ENCODE data around the gene BRF1. TPM values are rescaled to one million over a fixed set of nuclear protein-coding genes. Genes with fewer than 3 reads are reported as not detected.
"Not testable (repeated sequence)": the region's sequence is repeated elsewhere in the genome, so short reads cannot be mapped to it uniquely, and the experiment has no call there.

The BRF1 gene
- total and polyA plus RNA-seq, 5 experiments from 2014 or later, result 7.1 to 63.5 (median 10.9) TPM

- no peaks in the 10 kb centered on the region for H3K27me3 Mint-ChIP-seq
- POLR2A ChIA-PET, result no interaction called here
- peaks cover 16 to 47% (median 34%) of the 10 kb centered on the region in 4 donors for H3K4me1 Mint-ChIP-seq
- peaks cover 0 to 4% (median 0%) of the 10 kb centered on the region in 3 donors for H3K36me3 Mint-ChIP-seq
- ATAC-seq (peak in 1 of 2 donors; percentile 36), DNase-seq (no peak)
- peaks cover 0 to 1% (median 0%) of the 10 kb centered on the region in 9 donors for H3K9me3 Mint-ChIP-seq
- peak overlapping the region in 4 of 10 donors; percentile 14 to 62 (median 38) for H3K4me3 Mint-ChIP-seq
- peak overlapping the region in 1 of 10 donors; percentile 14 for H3K27ac Mint-ChIP-seq
These were observed 29.7 kb upstream of the BRF1 start for GRCh38 chr14:105330491-105330895.

- H3K4me3 Mint-ChIP-seq, result peak overlapping the region in 2 of 10 donors; percentile 15 to 48
- H3K27me3 Mint-ChIP-seq, result no peaks in the 10 kb centered on the region
- POLR2A ChIA-PET, result no interaction called here
- no peak for ATAC-seq
- peak overlapping the region in 3 of 10 donors; percentile 69 to 74 (median 72) for H3K27ac Mint-ChIP-seq
- peaks cover 0 to 1% (median 0%) of the 10 kb centered on the region in 9 donors for H3K9me3 Mint-ChIP-seq
- H3K36me3 Mint-ChIP-seq, result peaks cover 0 to 4% (median 0%) of the 10 kb centered on the region in 3 donors
- no peak for DNase-seq
- peaks cover 16 to 47% (median 34%) of the 10 kb centered on the region in 4 donors for H3K4me1 Mint-ChIP-seq
These were observed 28.8 kb upstream of the BRF1 start for GRCh38 chr14:105329411-105330150.

- ATAC-seq (no peak), DNase-seq (no peak)
- peaks cover 0 to 1% (median 0%) of the 10 kb centered on the region in 9 donors for H3K9me3 Mint-ChIP-seq
- peaks cover 0 to 4% (median 0%) of the 10 kb centered on the region in 3 donors for H3K36me3 Mint-ChIP-seq
- peak overlapping the region in 4 of 10 donors; percentile 11 to 60 (median 39) for H3K4me3 Mint-ChIP-seq
- POLR2A ChIA-PET, result no interaction called here
- no peaks in the 10 kb centered on the region for H3K27me3 Mint-ChIP-seq
- peaks cover 19 to 51% (median 34%) of the 10 kb centered on the region in 4 donors for H3K4me1 Mint-ChIP-seq
- H3K27ac Mint-ChIP-seq, result peak overlapping the region in 3 of 10 donors; percentile 55 to 72 (median 69)
These were observed 28.0 kb upstream of the BRF1 start for GRCh38 chr14:105328678-105329390.

GRCh38 chr14:105328070-105328677 lies 27.4 kb upstream of the BRF1 start:
- Mint-ChIP-seq H3K9me3 (peaks cover 0 to 1% (median 0%) of the 10 kb centered on the region in 9 donors), H3K4me3 (peak overlapping the region in 1 of 10 donors; percentile 30), H3K27me3 (no peaks in the 10 kb centered on the region), H3K4me1 (peaks cover 22 to 55% (median 37%) of the 10 kb centered on the region in 4 donors), H3K36me3 (peaks cover 0 to 4% (median 0%) of the 10 kb centered on the region in 3 donors), H3K27ac (peak overlapping the region in 1 of 10 donors; percentile 72)
- no peak for DNase-seq
- POLR2A ChIA-PET, result no interaction called here
- ATAC-seq, result no peak

GRCh38 chr14:105327695-105328045 lies 26.9 kb upstream of the BRF1 start:
- not testable (repeated sequence) for H3K9me3 Mint-ChIP-seq

GRCh38 chr14:105326891-105327694 lies 26.3 kb upstream of the BRF1 start:
- Mint-ChIP-seq H3K27me3 (no peaks in the 10 kb centered on the region), H3K36me3 (peaks cover 0 to 4% (median 2%) of the 10 kb centered on the region in 3 donors), H3K27ac (peak overlapping the region in 2 of 10 donors; percentile 5 to 50), H3K4me1 (peaks cover 22 to 55% (median 36%) of the 10 kb centered on the region in 4 donors), H3K4me3 (no peak overlapping the region), H3K9me3 (peaks cover 0 to 1% (median 0%) of the 10 kb centered on the region in 9 donors)
- POLR2A ChIA-PET, result no interaction called here
- ATAC-seq, result no peak
- peak in 1 of 10 donors; percentile 36 for DNase-seq

More at GRCh38 chr14:105327695-105328045, 26.9 kb upstream of the BRF1 start:
- H3K4me3 Mint-ChIP-seq, H3K36me3 Mint-ChIP-seq, POLR2A ChIA-PET, ATAC-seq, H3K27ac Mint-ChIP-seq, DNase-seq, H3K27me3 Mint-ChIP-seq: not testable (repeated sequence)
- H3K4me1 Mint-ChIP-seq, result peaks cover 22 to 55% (median 36%) of the 10 kb centered on the region in 4 donors

- ATAC-seq (no peak), DNase-seq (peak in 1 of 10 donors; percentile 40)
- Mint-ChIP-seq H3K9me3 (no peaks in the 10 kb centered on the region), H3K27me3 (no peaks in the 10 kb centered on the region), H3K4me1 (peaks cover 17 to 51% (median 30%) of the 10 kb centered on the region in 4 donors), H3K36me3 (peaks cover 0 to 6% (median 6%) of the 10 kb centered on the region in 3 donors), H3K27ac (peak overlapping the region in 1 of 10 donors; percentile 50), H3K4me3 (no peak overlapping the region)
- POLR2A ChIA-PET, result no interaction called here
These were observed 25.7 kb upstream of the BRF1 start for GRCh38 chr14:105326568-105326867.

- H3K36me3 Mint-ChIP-seq, result peaks cover 0 to 6% (median 6%) of the 10 kb centered on the region in 3 donors
- H3K4me3 Mint-ChIP-seq, result no peak overlapping the region
- DNase-seq, result no peak
- no peaks in the 10 kb centered on the region for H3K9me3 Mint-ChIP-seq
- ATAC-seq, result no peak
- H3K27me3 Mint-ChIP-seq, result no peaks in the 10 kb centered on the region
- no peak overlapping the region for H3K27ac Mint-ChIP-seq
- POLR2A ChIA-PET, result interaction anchor here (0.9 kb wide), 1 partner anchor 11 kb away, joined by 3 read pairs; the partner anchor contains the start of gene PACS2
- peaks cover 15 to 45% (median 25%) of the 10 kb centered on the region in 4 donors for H3K4me1 Mint-ChIP-seq
These were observed 25.1 kb upstream of the BRF1 start for GRCh38 chr14:105325716-105326567.

GRCh38 chr14:105325303-105325702 lies 24.5 kb upstream of the BRF1 start:
- no peak for DNase-seq
- no peak overlapping the region for H3K27ac Mint-ChIP-seq
- POLR2A ChIA-PET, result interaction anchor here (0.6 to 0.9 kb wide), 2 partner anchors 11 to 228 kb away, joined by 3 to 4 read pairs; partner anchors contain the start of gene PACS2
- ATAC-seq, result no peak
- H3K36me3 Mint-ChIP-seq, result peaks cover 0 to 6% (median 6%) of the 10 kb centered on the region in 3 donors
- no peak overlapping the region for H3K4me3 Mint-ChIP-seq
- H3K9me3 Mint-ChIP-seq, result no peaks in the 10 kb centered on the region
- H3K4me1 Mint-ChIP-seq, result peaks cover 11 to 39% (median 22%) of the 10 kb centered on the region in 4 donors
- no peaks in the 10 kb centered on the region for H3K27me3 Mint-ChIP-seq

- POLR2A ChIA-PET, result interaction anchor here (0.6 to 1.1 kb wide), 2 partner anchors 11 to 227 kb away, joined by 4 read pairs; partner anchors contain the start of gene PACS2
- Mint-ChIP-seq H3K4me3 (no peak overlapping the region), H3K27me3 (no peaks in the 10 kb centered on the region), H3K27ac (no peak overlapping the region), H3K36me3 (peaks cover 0 to 6% (median 6%) of the 10 kb centered on the region in 3 donors), H3K4me1 (peaks cover 11 to 36% (median 22%) of the 10 kb centered on the region in 4 donors), H3K9me3 (no peaks in the 10 kb centered on the region)
- ATAC-seq, result no peak
- peak in 1 of 10 donors; percentile 41 for DNase-seq
These were observed 24.1 kb upstream of the BRF1 start for GRCh38 chr14:105324871-105325270.

- H3K27me3 Mint-ChIP-seq, result no peaks in the 10 kb centered on the region
- peaks cover 0 to 6% (median 6%) of the 10 kb centered on the region in 3 donors for H3K36me3 Mint-ChIP-seq
- H3K9me3 Mint-ChIP-seq, result no peaks in the 10 kb centered on the region
- peak overlapping the region in 1 of 10 donors; percentile 53 for H3K27ac Mint-ChIP-seq
- POLR2A ChIA-PET, result interaction anchor here (1.1 kb wide), 1 partner anchor 10 kb away, joined by 4 read pairs; the partner anchor contains the start of gene PACS2
- DNase-seq, result no peak
- ATAC-seq, result no peak
- H3K4me1 Mint-ChIP-seq, result peaks cover 9 to 32% (median 20%) of the 10 kb centered on the region in 4 donors
- H3K4me3 Mint-ChIP-seq, result no peak overlapping the region
These were observed 23.4 kb upstream of the BRF1 start for GRCh38 chr14:105324080-105324778.
